Prostate gland (tissue), 2 donors: Measurements from ENCODE around the gene ZNF701. TPM values are rescaled to one million over a fixed set of nuclear protein-coding genes. Genes with fewer than 3 reads are reported as not detected.

Source experiments
- DNase-seq: peaks from one replicate; pipeline ENCODE4 v3.0.0-alpha.2; 2019; ENCODE audit warnings: low spot score
- H3K27ac ChIP-seq, 2 donors: fragments of 200-600 bp; sonication (generic); 2 replicates each; pipeline ENCODE4 v1.5.1; 2017 to 2019
- H3K27me3 ChIP-seq: fragments of 200-600 bp; sonication (generic); replicated peaks from 2 replicates; pipeline ENCODE4 v1.5.1; 2019; ENCODE audit not compliant: insufficient read depth
- H3K36me3 ChIP-seq, 2 donors: fragments of 200-600 bp; sonication (generic); 1 replicate in 1 of 2; 2 replicates in 1 of 2; pipeline versions ENCODE4 v1.5.1 to v1.8.1; 2017 to 2019
- H3K4me1 ChIP-seq: fragments of 200-600 bp; sonication (generic); replicated peaks from 2 replicates; pipeline ENCODE4 v1.5.1; 2019
- H3K4me3 ChIP-seq, 2 donors: fragments of 200-600 bp; sonication (generic); 2 replicates each; pipeline ENCODE4 v1.5.1; 2017 to 2019
- H3K9me3 ChIP-seq: fragments of 200-600 bp; sonication (generic); 2 replicates; pipeline ENCODE4 v1.5.1; 2017
- POLR2A ChIP-seq: fragments of 450-650 bp; IDR thresholded peaks from one replicate; pipeline ENCODE4 v1.6.1; 2016; ENCODE audit warnings: antibody characterized with exemption, mild to moderate bottlenecking
- POLR2AphosphoS5 ChIP-seq: sonication (generic); formaldehyde crosslinking; IDR thresholded peaks from one replicate; pipeline ENCODE4 v1.6.1; 2017; ENCODE audit warnings: antibody characterized with exemption
- WGBS: methylation state at CpG from one replicate; pipeline ENCODE4 v1.1.5; 2018; 5-methylcytosine and 5-hydroxymethylcytosine counted together
- intact Hi-C: fragments of 100-400 bp; cut with DNase I; formaldehyde crosslinking; loops from one replicate; pipeline ENCODE4 v1.14.2; 2022
- total RNA-seq, 2 donors: library from RNA; depleted of rRNA; stranded (reverse); fragments of >200 nt; gene quantifications; one replicate each; pipeline ENCODE4 v1.1.0, GENCODE V29; 2016
- TF ChIP-seq, protein P1 (sequence below), 4 experiments: fragments of 200-600 bp in 2 of 4; fragments of 450-650 bp in 2 of 4; sonication (generic) in 2 of 4; IDR thresholded peaks; 1 replicate in 3 of 4; 2 replicates in 1 of 4; pipeline ENCODE4 v1.5.1; 2016 to 2019; ENCODE audit warnings: antibody characterized with exemption in 4 of 4, mild to moderate bottlenecking in 2 of 4, moderate library complexity in 2 of 4

ZNF701 gene
- total RNA-seq: 10 to 100 TPM; 15.4 to 22.1 TPM

DNA sequence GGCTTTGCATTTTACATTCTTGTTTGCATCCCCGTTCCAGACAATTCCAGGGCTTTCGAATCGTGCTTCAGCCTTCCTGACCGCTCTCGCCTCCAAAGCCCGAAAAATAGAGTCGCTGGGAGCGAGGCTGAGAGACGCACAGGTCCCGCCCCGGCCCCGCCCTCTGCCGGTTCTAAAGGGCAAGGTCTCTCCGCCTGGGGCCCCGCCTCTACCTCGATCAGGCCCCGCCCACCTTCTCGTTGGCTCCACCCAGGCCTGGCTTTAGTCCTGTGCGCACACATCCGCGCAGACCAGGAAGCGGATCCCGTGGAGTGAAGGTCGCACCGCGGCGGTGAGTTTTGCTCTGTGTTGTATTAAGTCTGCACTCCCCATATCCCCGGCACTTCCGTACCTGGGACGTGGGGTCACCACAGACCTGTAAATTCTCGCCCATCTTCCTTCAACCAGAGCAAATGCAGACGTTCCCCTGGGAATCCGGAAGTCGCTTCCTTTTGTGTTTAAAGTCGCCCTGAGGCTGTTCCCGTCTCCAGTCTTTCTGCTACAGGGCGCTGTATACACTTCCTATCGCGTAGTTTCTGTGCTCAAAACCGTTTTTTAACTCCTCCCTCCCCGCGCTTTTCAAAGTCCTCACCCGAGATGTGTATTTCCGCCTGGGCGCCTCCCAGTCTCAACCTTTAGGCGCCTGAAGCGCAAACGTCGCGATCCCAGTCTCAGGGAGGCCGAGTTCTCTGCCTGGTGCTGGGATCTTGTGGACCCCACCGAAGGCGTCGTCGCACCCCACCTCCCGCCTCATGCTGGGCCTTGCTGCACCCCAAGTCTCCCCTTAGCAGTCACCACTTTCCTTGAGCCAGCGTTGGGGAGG, at the start of gene ZNF701:
Gene ZNF701, plus strand, starts transcription at position 288 of the 862 bp plus-strand sequence. CDS start 3,861 bp downstream, outside the sequence.
- under 1% methylated on average over 57 of the region's 57 CpGs for WGBS
- Histone ChIP-seq H3K4me1 (no peaks in the 10 kb centered on the region), H3K4me3 (peak within 1 kb of the TSS; percentile 59 to 77), H3K27me3 (no peaks in the 10 kb centered on the region), H3K27ac (peak within 1 kb of the TSS; percentile 73 to 81), H3K9me3 (no peaks in the 10 kb centered on the region), H3K36me3 (no peaks in the 10 kb centered on the region)
- intact Hi-C loops: loop anchor here (2.0 kb wide), 1 partner anchor 69 kb away; the partner anchor contains the start of gene ZNF83
- TF ChIP-seq POLR2A: peak; percentile 88
- TF ChIP-seq, protein P1, sequence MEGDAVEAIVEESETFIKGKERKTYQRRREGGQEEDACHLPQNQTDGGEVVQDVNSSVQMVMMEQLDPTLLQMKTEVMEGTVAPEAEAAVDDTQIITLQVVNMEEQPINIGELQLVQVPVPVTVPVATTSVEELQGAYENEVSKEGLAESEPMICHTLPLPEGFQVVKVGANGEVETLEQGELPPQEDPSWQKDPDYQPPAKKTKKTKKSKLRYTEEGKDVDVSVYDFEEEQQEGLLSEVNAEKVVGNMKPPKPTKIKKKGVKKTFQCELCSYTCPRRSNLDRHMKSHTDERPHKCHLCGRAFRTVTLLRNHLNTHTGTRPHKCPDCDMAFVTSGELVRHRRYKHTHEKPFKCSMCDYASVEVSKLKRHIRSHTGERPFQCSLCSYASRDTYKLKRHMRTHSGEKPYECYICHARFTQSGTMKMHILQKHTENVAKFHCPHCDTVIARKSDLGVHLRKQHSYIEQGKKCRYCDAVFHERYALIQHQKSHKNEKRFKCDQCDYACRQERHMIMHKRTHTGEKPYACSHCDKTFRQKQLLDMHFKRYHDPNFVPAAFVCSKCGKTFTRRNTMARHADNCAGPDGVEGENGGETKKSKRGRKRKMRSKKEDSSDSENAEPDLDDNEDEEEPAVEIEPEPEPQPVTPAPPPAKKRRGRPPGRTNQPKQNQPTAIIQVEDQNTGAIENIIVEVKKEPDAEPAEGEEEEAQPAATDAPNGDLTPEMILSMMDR (IDR thresholded peaks at IDR 0.05): peak in 2 of 4 experiments; percentile 48 to 67
- peak; percentile 98 for TF ChIP-seq POLR2AphosphoS5
- DNase-seq: peak; percentile 95

DNA sequence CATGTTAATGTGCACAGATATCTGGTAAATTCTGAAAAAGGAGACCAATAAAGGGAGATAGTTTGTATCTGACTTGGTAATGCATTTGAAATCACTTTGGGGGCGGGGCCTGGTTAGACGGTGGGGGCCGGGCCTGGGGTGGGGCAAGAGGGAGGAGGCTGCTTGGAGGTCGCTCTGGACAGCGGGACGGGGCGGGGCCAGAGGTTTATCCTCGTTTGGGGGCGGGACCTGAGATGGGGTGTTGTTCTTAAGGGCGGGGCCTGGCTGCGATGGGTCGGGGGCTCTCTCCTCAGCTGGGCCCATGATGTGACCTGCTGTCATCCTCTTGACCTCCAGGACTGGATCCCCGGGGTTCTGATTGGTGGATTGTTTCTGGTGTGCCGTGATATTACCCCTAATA, 47.5 kb upstream of the ZNF701 start:
- Histone ChIP-seq H3K27me3 (no peaks in the 10 kb centered on the region), H3K4me1 (no peaks in the 10 kb centered on the region), H3K36me3 (no peaks in the 10 kb centered on the region), H3K27ac (no peak overlapping the region), H3K9me3 (no peaks in the 10 kb centered on the region), H3K4me3 (no peak overlapping the region)
- 76% methylated on average over 14 of the region's 14 CpGs for WGBS
- intact Hi-C loops: loop anchor here (10.0 kb wide), 1 partner anchor 212 kb away; the partner anchor contains the start of gene ZNF611
- TF ChIP-seq, protein P1 (IDR thresholded peaks at IDR 0.05): no peak
- no peak for TF ChIP-seq POLR2A
- no peak for TF ChIP-seq POLR2AphosphoS5
- no peak for DNase-seq

DNA sequence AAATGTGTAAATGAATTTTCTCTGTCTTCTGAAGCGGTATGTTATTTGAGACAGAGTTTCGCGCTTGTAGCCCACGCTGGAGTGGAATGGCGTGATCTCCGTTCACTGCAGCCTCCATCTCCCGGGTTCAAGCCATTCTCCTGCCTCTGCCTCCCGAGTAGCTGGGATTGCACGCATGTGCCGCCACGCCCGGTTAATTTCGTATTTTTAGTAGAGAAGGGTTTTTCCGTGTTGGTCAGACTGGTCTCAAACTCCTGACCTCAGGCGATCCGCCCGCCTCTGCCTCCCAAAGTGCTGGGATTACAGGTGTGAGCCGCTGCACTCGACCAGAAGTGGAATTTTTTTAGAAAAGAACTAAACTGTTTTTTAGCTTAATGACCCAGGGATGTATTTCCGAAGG, 46.0 kb upstream of the ZNF701 start:
- intact Hi-C loops: loop anchor here (10.0 kb wide), 1 partner anchor 211 kb away; the partner anchor contains the start of gene ZNF611
- Histone ChIP-seq H3K27me3 (no peaks in the 10 kb centered on the region), H3K4me3 (no peak overlapping the region), H3K4me1 (no peaks in the 10 kb centered on the region), H3K27ac (no peak overlapping the region), H3K9me3 (no peaks in the 10 kb centered on the region), H3K36me3 (no peaks in the 10 kb centered on the region)
- no peak for DNase-seq
- no peak for TF ChIP-seq POLR2AphosphoS5
- TF ChIP-seq POLR2A: no peak
- TF ChIP-seq, protein P1 (IDR thresholded peaks at IDR 0.05): no peak
- 92% methylated on average over 20 of the region's 20 CpGs for whole genome bisulfite sequencing

GRCh38 chr19:52527134-52527955, 42.7 kb upstream of the ZNF701 start, which contains the start of gene ZNF808:
ZNF808 (plus strand) TSS chr19:52527668; CDS start chr19:52543285, 15,617 bp downstream.
- under 1% methylated on average over 44 of the region's 54 CpGs for WGBS
- H3K27me3 ChIP-seq: no peaks in the 10 kb centered on the region

More at GRCh38 chr19:52527134-52527955, 42.7 kb upstream of the ZNF701 start, which contains the start of gene ZNF808:
- intact Hi-C loops: loop anchor here (10.0 kb wide), 1 partner anchor 207 kb away; the partner anchor contains the start of gene ZNF611
- Histone ChIP-seq H3K9me3 (no peaks in the 10 kb centered on the region), H3K36me3 (no peaks in the 10 kb centered on the region), H3K4me1 (no peaks in the 10 kb centered on the region), H3K27ac (peak within 1 kb of the TSS; percentile 84), H3K4me3 (peak within 1 kb of the TSS; percentile 54 to 64)
- DNase-seq: peak; percentile 94
- TF ChIP-seq POLR2AphosphoS5 (peak; percentile 63), POLR2A (peak; percentile 35)
- TF ChIP-seq, protein P1 (IDR thresholded peaks at IDR 0.05): peak in 3 of 4 experiments; percentile 42 to 78 (median 74)
